AG09319 (cell line): ENCODE measurements around the gene KMT2C.

Experiments
- DNase-seq: peaks from one replicate; pipeline ENCODE4 v3.0.0-alpha.2; 2010; ENCODE audit warnings: low read depth; ENCODE audit errors: extremely low read depth
- TF ChIP-seq, protein P1 (sequence below): IDR thresholded peaks from 2 replicates; pipeline ENCODE4 v1.5.1; 2011; ENCODE audit warnings: low read depth, mild to moderate bottlenecking, inconsistent platforms, low read length, moderate library complexity

KMT2C gene

DNA sequence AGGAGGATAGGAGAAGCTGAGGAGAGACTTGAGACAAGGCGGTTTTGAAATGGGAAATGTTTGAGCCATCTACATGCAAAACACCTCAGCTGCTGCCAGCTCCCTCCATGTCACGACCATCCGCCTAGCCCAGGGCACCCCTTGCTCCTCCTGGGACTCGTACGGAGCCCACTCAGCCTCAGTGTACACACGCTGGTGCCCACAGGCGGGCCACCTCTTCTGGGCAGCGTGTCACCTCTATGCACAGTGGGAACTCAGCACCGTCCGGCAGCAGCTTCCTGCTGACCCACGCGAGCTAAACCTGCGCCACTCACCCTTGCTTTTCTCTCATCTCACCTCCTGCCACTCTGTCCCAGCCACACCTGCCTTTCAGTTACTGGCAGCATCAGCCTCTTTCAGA is 302.0 kb downstream of the KMT2C start:
- TF ChIP-seq, protein P1, sequence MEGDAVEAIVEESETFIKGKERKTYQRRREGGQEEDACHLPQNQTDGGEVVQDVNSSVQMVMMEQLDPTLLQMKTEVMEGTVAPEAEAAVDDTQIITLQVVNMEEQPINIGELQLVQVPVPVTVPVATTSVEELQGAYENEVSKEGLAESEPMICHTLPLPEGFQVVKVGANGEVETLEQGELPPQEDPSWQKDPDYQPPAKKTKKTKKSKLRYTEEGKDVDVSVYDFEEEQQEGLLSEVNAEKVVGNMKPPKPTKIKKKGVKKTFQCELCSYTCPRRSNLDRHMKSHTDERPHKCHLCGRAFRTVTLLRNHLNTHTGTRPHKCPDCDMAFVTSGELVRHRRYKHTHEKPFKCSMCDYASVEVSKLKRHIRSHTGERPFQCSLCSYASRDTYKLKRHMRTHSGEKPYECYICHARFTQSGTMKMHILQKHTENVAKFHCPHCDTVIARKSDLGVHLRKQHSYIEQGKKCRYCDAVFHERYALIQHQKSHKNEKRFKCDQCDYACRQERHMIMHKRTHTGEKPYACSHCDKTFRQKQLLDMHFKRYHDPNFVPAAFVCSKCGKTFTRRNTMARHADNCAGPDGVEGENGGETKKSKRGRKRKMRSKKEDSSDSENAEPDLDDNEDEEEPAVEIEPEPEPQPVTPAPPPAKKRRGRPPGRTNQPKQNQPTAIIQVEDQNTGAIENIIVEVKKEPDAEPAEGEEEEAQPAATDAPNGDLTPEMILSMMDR: no peak
- no peak for DNase-seq

DNA sequence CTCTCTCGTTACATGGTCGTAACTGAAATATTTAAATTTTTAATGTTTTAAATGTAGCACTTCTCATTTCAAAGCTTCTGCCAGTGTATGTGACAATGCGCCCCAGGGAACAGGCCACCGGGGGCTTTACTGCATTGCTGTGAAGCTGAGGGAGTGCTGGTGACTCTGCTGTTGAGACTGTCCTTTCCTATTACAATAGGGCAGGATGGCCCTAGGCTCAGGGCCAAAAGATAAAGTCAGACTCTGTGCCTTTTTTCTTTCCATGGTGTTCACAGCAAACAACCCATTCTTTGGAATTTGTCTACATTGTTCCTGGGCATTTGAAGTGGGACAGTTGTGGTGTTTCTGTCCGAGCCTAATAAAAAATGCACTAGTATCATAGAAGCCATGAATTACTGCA is 303.0 kb downstream of the KMT2C start:
- TF ChIP-seq, protein P1: no peak
- DNase-seq: no peak

DNA sequence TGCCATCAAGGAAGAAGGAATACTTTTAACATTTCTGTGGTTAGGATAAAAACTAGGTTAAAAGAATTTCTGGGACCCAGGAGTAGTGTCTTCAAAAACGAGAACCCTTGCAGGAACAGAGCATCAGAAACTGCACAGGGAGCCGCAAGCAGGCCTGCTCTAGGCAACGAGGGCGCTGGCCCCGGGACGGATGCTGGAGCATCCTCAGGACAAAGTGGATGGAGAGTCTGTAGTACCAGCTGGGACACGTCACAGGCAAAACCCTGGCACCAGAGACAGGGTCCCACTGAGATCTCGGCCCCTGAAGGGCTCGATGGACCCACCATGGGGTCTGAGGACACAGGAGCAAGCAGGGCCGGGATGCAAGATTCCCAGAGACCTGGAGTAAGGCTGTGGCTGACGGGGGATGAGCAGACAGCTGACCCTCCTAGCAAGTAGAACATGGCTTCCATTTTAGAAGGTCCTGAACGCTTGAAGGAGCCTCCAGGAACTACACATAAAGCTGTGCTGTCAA is 303.8 kb downstream of the KMT2C start:
- TF ChIP-seq, protein P1: no peak
- no peak for DNase-seq

DNA sequence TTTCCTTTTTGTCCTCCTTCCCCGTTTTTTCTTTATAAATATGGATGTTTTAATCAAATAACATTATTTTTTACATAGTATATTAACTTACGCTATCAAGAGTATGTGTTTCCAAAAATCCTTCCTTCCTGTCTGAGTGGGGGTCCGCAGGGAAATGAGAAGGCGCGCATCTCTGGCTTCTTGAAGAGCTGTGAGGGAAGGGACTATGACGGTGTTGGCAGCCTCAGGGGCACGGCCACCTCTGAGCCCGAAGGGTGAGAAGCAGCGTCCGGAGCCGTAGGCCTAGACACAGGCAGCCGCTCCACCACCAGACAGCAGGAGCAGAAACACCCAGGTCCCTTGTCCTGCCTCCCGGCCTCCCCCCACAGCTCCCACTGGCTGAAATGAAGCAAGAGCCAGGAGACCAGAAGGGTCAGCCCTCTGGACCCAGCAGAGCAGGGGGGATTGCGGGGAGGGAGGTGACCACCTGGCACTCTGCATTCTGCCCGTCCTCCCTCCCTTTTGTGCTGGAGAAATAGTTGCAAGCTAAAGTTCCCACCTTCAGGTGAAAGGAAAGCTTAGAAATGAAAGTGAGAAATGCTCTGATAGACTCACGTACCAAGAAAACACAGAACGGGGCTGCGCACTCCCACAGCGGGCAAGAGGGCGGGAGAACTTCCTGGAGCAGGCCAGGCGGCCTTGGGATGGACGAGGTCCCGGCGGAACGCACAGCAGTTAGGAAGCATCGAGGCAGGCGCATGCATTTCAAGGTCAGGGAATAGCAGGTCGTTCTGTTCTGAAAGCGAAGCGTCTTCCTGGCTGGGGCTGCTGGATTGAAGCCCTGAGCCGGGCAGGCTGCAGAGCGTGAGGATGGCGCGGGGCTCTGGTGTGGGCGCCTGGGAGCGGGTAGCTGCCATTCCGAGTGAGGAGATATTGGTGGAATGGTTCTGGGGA is 304.9 kb downstream of the KMT2C start:
- TF ChIP-seq, protein P1: no peak
- no peak for DNase-seq

DNA sequence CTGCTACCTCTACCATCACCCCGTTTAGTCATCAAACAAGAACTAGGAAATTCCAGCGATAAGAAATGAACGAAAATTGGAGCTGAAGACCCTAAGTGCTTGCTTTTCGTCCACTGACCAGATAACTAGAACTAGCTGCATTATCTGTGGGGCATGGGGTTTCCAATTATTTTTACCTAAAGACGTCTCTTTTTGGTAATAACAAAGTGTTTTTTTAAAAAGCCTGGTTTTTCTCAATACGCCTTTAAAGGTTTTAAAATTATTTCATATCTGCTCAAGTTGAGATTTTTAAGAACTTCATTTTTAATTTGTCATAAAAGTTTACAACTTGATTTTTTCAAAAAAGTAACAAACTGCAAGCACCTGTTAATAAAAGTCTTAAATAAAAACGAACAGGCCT is 306.1 kb downstream of the KMT2C start:
- DNase-seq: no peak
- TF ChIP-seq, protein P1: no peak

DNA sequence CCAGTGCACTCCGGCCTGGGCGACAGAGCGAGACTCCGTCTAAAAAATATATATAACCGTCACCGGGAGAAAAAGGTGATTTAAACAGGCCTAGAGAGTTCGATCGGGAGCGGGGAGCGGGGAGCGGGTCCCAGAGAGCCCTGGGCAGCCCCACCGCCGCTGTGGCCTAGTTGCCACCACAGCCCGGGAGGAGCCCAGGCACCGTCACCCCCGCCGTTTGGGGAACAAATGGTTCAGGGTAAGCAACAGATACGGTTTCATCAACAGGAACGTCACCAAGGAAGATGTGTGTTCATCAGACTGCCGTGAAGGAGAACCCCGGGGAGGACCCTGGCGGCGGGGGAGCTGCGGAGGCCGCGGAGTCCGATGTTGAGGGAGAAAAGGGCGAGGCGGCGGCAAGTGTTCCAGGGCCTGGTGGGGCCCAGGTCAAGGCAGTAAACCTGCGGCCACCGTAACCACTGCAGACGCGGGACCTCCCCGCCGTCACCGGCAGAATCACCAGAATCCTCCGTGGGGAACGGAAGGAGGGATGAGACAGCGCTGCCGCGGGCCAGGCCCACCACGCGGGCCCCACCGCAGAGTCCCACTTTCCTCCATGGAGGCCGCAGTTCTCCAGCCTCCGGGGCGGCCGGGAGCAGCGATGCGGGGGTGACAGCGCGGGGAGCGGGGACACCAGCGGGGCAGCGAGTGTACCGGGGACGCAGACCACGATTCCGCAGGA is 306.9 kb downstream of the KMT2C start:
- no peak for DNase-seq
- TF ChIP-seq, protein P1: no peak

DNA sequence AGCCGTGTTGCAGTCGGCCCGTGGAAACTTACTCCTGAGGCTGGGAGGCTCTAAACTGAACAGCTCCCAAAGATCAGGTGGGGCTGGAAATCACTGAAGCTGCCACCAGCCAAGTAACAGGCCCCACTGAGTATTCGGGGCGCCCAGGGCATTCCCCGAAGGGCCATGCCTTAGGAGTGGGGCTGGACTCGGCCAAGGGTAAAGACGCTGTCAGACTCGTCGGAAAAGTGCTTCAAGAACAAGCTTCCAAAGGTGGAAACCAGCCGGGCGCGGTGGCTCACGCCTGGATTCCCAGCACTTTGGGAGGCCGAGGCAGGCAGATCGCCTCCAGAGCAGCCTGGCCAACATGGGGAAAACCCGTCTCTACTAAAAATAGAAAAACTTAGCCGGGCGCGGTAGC is 307.6 kb downstream of the KMT2C start:
- no peak for DNase-seq
- TF ChIP-seq, protein P1: no peak
